ENCODE results near the gene BDH1.

GRCh38 chr3:197475997-197476525, 79.7 kb downstream of the BDH1 start:
- no peak for TF ChIP-seq JUND (IDR thresholded peaks at IDR 0.05; ENCODE audit: low read length)
- TF ChIP-seq CTCF (IDR thresholded peaks at IDR 0.05; ENCODE audit: control extremely low read depth in 1 of 3, insufficient read depth in 1 of 3, low read depth in 1 of 3, low read length in 3 of 3), result no peak
- TF ChIP-seq POLR2A (IDR thresholded peaks at IDR 0.05; ENCODE audit: control extremely low read depth in 1 of 2, low read depth in 2 of 2, low read length in 2 of 2), result no peak
- no peak for TF ChIP-seq EZH2 (IDR thresholded peaks at IDR 0.05; ENCODE audit: low read depth, low read length, severe bottlenecking)
- no peak for TF ChIP-seq EP300 (IDR thresholded peaks at IDR 0.05; ENCODE audit: borderline replicate concordance in 1 of 2, low read depth in 2 of 2, low read length in 2 of 2)
- TF ChIP-seq SIX5 (IDR thresholded peaks at IDR 0.05; ENCODE audit: low read depth, low read length), result no peak
- TF ChIP-seq GABPA (IDR thresholded peaks at IDR 0.05; ENCODE audit: borderline replicate concordance, insufficient read depth, low read length), result no peak
- TF ChIP-seq, protein P1, sequence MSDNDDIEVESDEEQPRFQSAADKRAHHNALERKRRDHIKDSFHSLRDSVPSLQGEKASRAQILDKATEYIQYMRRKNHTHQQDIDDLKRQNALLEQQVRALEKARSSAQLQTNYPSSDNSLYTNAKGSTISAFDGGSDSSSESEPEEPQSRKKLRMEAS (IDR thresholded peaks at IDR 0.05), result no peak
- TF ChIP-seq CBX8 (IDR thresholded peaks at IDR 0.05; ENCODE audit: borderline replicate concordance, low read depth, low read length), result no peak
- no peak for TF ChIP-seq POLR2AphosphoS5 (IDR thresholded peaks at IDR 0.05; ENCODE audit: low read depth, low read length)
- no peak for TF ChIP-seq TCF12 (IDR thresholded peaks at IDR 0.05; ENCODE audit: low read depth, low read length)
- no peak for TF ChIP-seq USF2 (IDR thresholded peaks at IDR 0.05; ENCODE audit: low read length)
- TF ChIP-seq TAF1 (IDR thresholded peaks at IDR 0.05; ENCODE audit: low read depth, low read length), result no peak
- no peak for TF ChIP-seq SP1 (IDR thresholded peaks at IDR 0.05; ENCODE audit: low read depth, low read length)
